HCT116 (cell line): ENCODE results near the gene ARFGEF3. TPM values are rescaled to one million over a fixed set of nuclear protein-coding genes. Genes with fewer than 3 reads are reported as not detected.

Experiments
- ATAC-seq: fragments of 200-7000 bp; cut with Tn5 transposase; 2 replicates; pipeline ENCODE4 v1.9.1; 2020; ENCODE audit warnings: mild to moderate bottlenecking, moderate library complexity
- BruUV-seq: library from RNA; stranded (reverse); fragments of 400-500 nt; replicated peaks from 2 replicates; lab custom pipeline; 2021; lab: Mats Ljungman, UMichigan
- CTCF ChIA-PET: fragments of 300-600 bp; sonication (Branson Sonifier 250); formaldehyde crosslinking; loops from one replicate; lab custom pipeline; 2021; ENCODE audit warnings: antibody characterized with exemption; lab: Charles Lee
- POLR2A ChIA-PET: fragments of 300-600, 350-600 bp; sonication (Branson Sonifier 250); formaldehyde crosslinking; loops from one replicate; lab custom pipeline; 2021; ENCODE audit warnings: antibody characterized with exemption; lab: Charles Lee
- RAD21 ChIA-PET, 2 experiments: fragments of 300-600 bp; sonication (Branson Sonifier 250); formaldehyde crosslinking; loops; one replicate each; lab custom pipeline; 2023; ENCODE audit warnings: low total read pairs in 2 of 2; ENCODE audit not compliant: uncharacterized antibody in 2 of 2, unreplicated experiment in 2 of 2, low non-redundant PET in 1 of 2; lab: Charles Lee
- DNase-seq: peaks from one replicate; pipeline ENCODE4 v3.0.0-alpha.2; 2010; ENCODE audit warnings: low read depth, low spot score
- H2AFZ ChIP-seq: fragments of 200-600 bp; shearing (Covaris generic), sonication (generic); 2 replicates; pipeline ENCODE4 v1.6.1; 2017; ENCODE audit warnings: low read depth, mixed run types, mixed read lengths, antibody characterized with exemption, low read length; ENCODE audit not compliant: poor library complexity, severe bottlenecking
- H3K27ac ChIP-seq: 2 replicates; pipeline ENCODE4 v1.5.1; 2012; ENCODE audit warnings: low read depth, low read length
- H3K27me3 ChIP-seq: fragments of 200-600 bp; sonication (generic); 2 replicates; pipeline ENCODE4 v1.6.1; 2016; ENCODE audit warnings: mixed run types, low read length, mixed read lengths; ENCODE audit not compliant: insufficient read depth
- H3K36me3 ChIP-seq, 2 experiments: fragments of 200-500 bp in 1 of 2; fragments of 200-600 bp in 1 of 2; sonication (Bioruptor generic) in 1 of 2; sonication (generic) in 1 of 2; 2 replicates each; pipeline versions ENCODE4 v1.5.1 to v1.6.1; 2014 to 2016; ENCODE audit warnings: low read length in 2 of 2, inconsistent platforms in 1 of 2, mixed read lengths in 1 of 2, mixed run types in 1 of 2; ENCODE audit not compliant: insufficient read depth in 2 of 2, control insufficient read depth in 1 of 2
- H3K4me1 ChIP-seq, 2 experiments: fragments of 200-600 bp in 1 of 2; sonication (generic) in 1 of 2; 2 replicates each; pipeline versions ENCODE4 v1.5.1 to v1.6.1; 2012 to 2017; ENCODE audit warnings: low read length in 2 of 2, inconsistent platforms in 1 of 2, mild to moderate bottlenecking in 1 of 2, mixed read lengths in 1 of 2, mixed run types in 1 of 2, moderate library complexity in 1 of 2; ENCODE audit not compliant: insufficient read depth in 2 of 2, control insufficient read depth in 1 of 2
- H3K4me2 ChIP-seq: fragments of 200-600 bp; sonication (generic); 2 replicates; pipeline ENCODE4 v1.6.1; 2017; ENCODE audit warnings: mixed run types, low read length, mixed read lengths
- H3K4me3 ChIP-seq, 2 experiments: fragments of 200-600 bp in 1 of 2; sonication (generic) in 1 of 2; replicated peaks in 1 of 2; 2 replicates each; pipeline ENCODE4 v1.5.1; 2011 to 2016; ENCODE audit warnings: low read length in 2 of 2, control low read depth in 1 of 2, low read depth in 1 of 2, mild to moderate bottlenecking in 1 of 2, mixed read lengths in 1 of 2, mixed run types in 1 of 2
- H3K79me2 ChIP-seq: fragments of 200-600 bp; sonication (generic); 2 replicates; pipeline ENCODE4 v1.6.1; 2017; ENCODE audit warnings: mild to moderate bottlenecking, mixed run types, low read length, moderate library complexity, mixed read lengths; ENCODE audit not compliant: insufficient read depth
- H3K9ac ChIP-seq: fragments of 200-600 bp; sonication (generic); 2 replicates; pipeline ENCODE4 v1.6.1; 2016; ENCODE audit warnings: low read length, mixed read lengths
- H3K9me2 ChIP-seq: fragments of 200-600 bp; sonication (generic), shearing (Covaris generic); 2 replicates; pipeline ENCODE4 v1.6.1; 2017; ENCODE audit warnings: mixed run types, mild to moderate bottlenecking, moderate library complexity; ENCODE audit not compliant: insufficient read depth
- H3K9me3 ChIP-seq, 2 experiments: fragments of 200-500 bp in 1 of 2; fragments of 200-600 bp in 1 of 2; sonication (Bioruptor generic) in 1 of 2; sonication (generic) in 1 of 2; 2 replicates each; pipeline ENCODE4 v1.6.1; 2014 to 2017; ENCODE audit warnings: low read length in 2 of 2, mixed read lengths in 2 of 2, inconsistent platforms in 1 of 2, low read depth in 1 of 2, mild to moderate bottlenecking in 1 of 2, mixed run types in 1 of 2, moderate library complexity in 1 of 2; ENCODE audit not compliant: control insufficient read depth in 1 of 2, insufficient read depth in 1 of 2
- H4K20me1 ChIP-seq: fragments of 200-600 bp; sonication (generic), shearing (Covaris generic); 2 replicates; pipeline ENCODE4 v1.6.1; 2017; ENCODE audit warnings: mixed run types, mild to moderate bottlenecking, moderate library complexity; ENCODE audit not compliant: insufficient read depth
- CBX3 ChIP-seq: IDR thresholded peaks from 2 replicates; pipeline ENCODE4 v1.6.1; 2012; ENCODE audit warnings: low read depth
- CEBPB ChIP-seq: IDR thresholded peaks from 2 replicates; pipeline ENCODE4 v1.6.1; 2012; ENCODE audit warnings: low read depth
- EGR1 ChIP-seq: IDR thresholded peaks from 2 replicates; pipeline ENCODE4 v1.6.1; 2012; ENCODE audit warnings: low read depth
- ELF1 ChIP-seq: IDR thresholded peaks from 2 replicates; pipeline ENCODE4 v1.6.1; 2012; ENCODE audit warnings: low read depth, borderline replicate concordance
- EZH2 ChIP-seq: fragments of 200-600 bp; sonication (generic); IDR thresholded peaks from 2 replicates; pipeline ENCODE4 v1.6.1; 2017; ENCODE audit warnings: antibody characterized with exemption, mixed run types
- EZH2phosphoT487 ChIP-seq: fragments of 200-600 bp; IDR thresholded peaks from 2 replicates; pipeline ENCODE4 v1.6.1; 2018; ENCODE audit warnings: antibody characterized with exemption, borderline replicate concordance
- FOSL1 ChIP-seq: IDR thresholded peaks from 2 replicates; pipeline ENCODE4 v1.6.1; 2012; ENCODE audit warnings: low read depth
- JUND ChIP-seq: IDR thresholded peaks from 2 replicates; pipeline ENCODE4 v1.6.1; 2012
- POLR2A ChIP-seq: IDR thresholded peaks from 2 replicates; pipeline ENCODE4 v1.7.0; 2011; ENCODE audit warnings: borderline replicate concordance; ENCODE audit not compliant: insufficient read depth, insufficient read length; ENCODE audit errors: extremely low read depth
- RAD21 ChIP-seq: IDR thresholded peaks from 2 replicates; pipeline ENCODE4 v1.6.1; 2012; ENCODE audit warnings: low read depth, mild to moderate bottlenecking
- SIN3A ChIP-seq: IDR thresholded peaks from 2 replicates; pipeline ENCODE4 v1.6.1; 2012; ENCODE audit warnings: low read depth
- SP1 ChIP-seq: IDR thresholded peaks from 2 replicates; pipeline ENCODE4 v1.6.1; 2012; ENCODE audit warnings: low read depth
- TCF7L2 ChIP-seq: IDR thresholded peaks from 2 replicates; pipeline ENCODE4 v1.7.0; 2011; ENCODE audit warnings: borderline replicate concordance, inconsistent platforms; ENCODE audit not compliant: insufficient read depth, insufficient read length; ENCODE audit errors: extremely low read depth
- YY1 ChIP-seq: IDR thresholded peaks from 2 replicates; pipeline ENCODE4 v1.6.1; 2011; ENCODE audit warnings: low read length, low read depth, moderate library complexity, mild to moderate bottlenecking; ENCODE audit not compliant: insufficient replicate concordance; ENCODE audit errors: extremely low read depth
- ZFX ChIP-seq: fragments of 450-650 bp; IDR thresholded peaks from 2 replicates; pipeline ENCODE4 v1.6.1; 2017
- ZNF274 ChIP-seq: fragments of 200-500 bp; sonication (Bioruptor generic); IDR thresholded peaks from 2 replicates; pipeline ENCODE4 v1.6.1; 2014; ENCODE audit warnings: mild to moderate bottlenecking, low read depth, low read length, inconsistent platforms
- intact Hi-C: fragments of 100-400 bp; cut with micrococcal nuclease; formaldehyde crosslinking; loops from 2 replicates; pipeline ENCODE4 v1.10.0; 2022
- total RNA-seq: library from RNA; stranded (reverse); gene quantifications from one replicate; pipeline ENCODE4 v1.2.1, GENCODE V29; 2021; ENCODE audit not compliant: unreplicated experiment
- TF ChIP-seq, protein P1 (sequence below): IDR thresholded peaks from 2 replicates; pipeline ENCODE4 v1.6.1; 2012; ENCODE audit warnings: low read depth
- TF ChIP-seq, protein P2 (sequence below): IDR thresholded peaks from 2 replicates; pipeline ENCODE4 v1.6.1; 2011; ENCODE audit warnings: mild to moderate bottlenecking, low read length, moderate library complexity; ENCODE audit not compliant: insufficient replicate concordance; ENCODE audit errors: extremely low read depth
- TF ChIP-seq, protein P3 (sequence below), 3 experiments: fragments of 200-600 bp in 1 of 3; sonication (generic) in 1 of 3; IDR thresholded peaks in 2 of 3; conservative IDR thresholded peaks in 1 of 3; 2 replicates each; pipeline ENCODE4 v1.5.1; 2012 to 2017; ENCODE audit warnings: low read depth in 2 of 3, low read length in 2 of 3, antibody characterized with exemption in 1 of 3, borderline replicate concordance in 1 of 3, control low read depth in 1 of 3, mild to moderate bottlenecking in 1 of 3, mixed read lengths in 1 of 3, mixed run types in 1 of 3, moderate library complexity in 1 of 3; ENCODE audit not compliant: insufficient read depth in 1 of 3
- TF ChIP-seq, protein P4 (sequence below): IDR thresholded peaks from 2 replicates; pipeline ENCODE4 v1.6.1; 2012

ARFGEF3 gene
- total RNA-seq, 1 experiment from 2014 or later, result 3.8 TPM

DNA sequence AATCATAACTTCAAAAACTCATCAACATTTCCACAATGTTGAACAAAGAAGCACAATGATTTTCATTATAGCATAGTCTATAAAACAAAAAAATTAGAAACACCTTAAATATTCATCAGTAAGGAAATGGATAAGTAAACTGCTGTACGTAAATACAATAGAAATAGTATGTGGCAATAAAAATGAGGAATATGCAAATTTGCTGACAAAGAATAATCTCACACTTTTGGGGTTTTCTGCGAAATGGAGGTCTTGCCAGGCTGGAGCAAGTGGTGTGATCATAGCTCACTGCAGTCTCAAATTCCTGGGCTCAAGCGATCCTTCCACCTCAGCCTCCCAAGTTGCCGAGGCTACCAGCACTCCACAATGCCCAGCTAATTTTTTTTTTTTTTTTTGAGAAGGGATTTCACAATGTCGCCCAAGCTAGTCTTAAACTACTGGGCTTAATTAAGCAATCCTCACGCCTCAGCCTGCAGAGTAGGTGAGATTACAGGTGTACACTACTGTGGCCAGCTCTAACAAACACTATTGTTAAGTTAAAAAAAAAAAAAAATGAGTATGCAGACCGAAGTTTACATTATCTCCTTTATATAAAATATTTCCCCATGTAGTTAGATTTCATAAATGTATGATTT is 157.1 kb downstream of the ARFGEF3 start:
- no peaks in the 10 kb centered on the region for H3K79me2 ChIP-seq
- H3K4me2 ChIP-seq, result no peak overlapping the region
- H3K9ac ChIP-seq, result no peak overlapping the region
- no peak overlapping the region for H3K27ac ChIP-seq
- no peak for ATAC-seq
- ChIA-PET POLR2A (no interaction called here), CTCF (no interaction called here), RAD21 (no interaction called here)
- H3K9me2 ChIP-seq, result no peaks in the 10 kb centered on the region
- no peaks in the 10 kb centered on the region for H4K20me1 ChIP-seq
- DNase-seq, result no peak
- H3K4me1 ChIP-seq, result no peaks in the 10 kb centered on the region
- H2AFZ ChIP-seq, result no peak overlapping the region
- no peaks in the 10 kb centered on the region for H3K36me3 ChIP-seq
- H3K4me3 ChIP-seq, result no peak overlapping the region
- intact Hi-C loops, result no loop called here
- no peaks in the 10 kb centered on the region for H3K27me3 ChIP-seq
- no peak for TF ChIP-seq CEBPB
- TF ChIP-seq, protein P1, sequence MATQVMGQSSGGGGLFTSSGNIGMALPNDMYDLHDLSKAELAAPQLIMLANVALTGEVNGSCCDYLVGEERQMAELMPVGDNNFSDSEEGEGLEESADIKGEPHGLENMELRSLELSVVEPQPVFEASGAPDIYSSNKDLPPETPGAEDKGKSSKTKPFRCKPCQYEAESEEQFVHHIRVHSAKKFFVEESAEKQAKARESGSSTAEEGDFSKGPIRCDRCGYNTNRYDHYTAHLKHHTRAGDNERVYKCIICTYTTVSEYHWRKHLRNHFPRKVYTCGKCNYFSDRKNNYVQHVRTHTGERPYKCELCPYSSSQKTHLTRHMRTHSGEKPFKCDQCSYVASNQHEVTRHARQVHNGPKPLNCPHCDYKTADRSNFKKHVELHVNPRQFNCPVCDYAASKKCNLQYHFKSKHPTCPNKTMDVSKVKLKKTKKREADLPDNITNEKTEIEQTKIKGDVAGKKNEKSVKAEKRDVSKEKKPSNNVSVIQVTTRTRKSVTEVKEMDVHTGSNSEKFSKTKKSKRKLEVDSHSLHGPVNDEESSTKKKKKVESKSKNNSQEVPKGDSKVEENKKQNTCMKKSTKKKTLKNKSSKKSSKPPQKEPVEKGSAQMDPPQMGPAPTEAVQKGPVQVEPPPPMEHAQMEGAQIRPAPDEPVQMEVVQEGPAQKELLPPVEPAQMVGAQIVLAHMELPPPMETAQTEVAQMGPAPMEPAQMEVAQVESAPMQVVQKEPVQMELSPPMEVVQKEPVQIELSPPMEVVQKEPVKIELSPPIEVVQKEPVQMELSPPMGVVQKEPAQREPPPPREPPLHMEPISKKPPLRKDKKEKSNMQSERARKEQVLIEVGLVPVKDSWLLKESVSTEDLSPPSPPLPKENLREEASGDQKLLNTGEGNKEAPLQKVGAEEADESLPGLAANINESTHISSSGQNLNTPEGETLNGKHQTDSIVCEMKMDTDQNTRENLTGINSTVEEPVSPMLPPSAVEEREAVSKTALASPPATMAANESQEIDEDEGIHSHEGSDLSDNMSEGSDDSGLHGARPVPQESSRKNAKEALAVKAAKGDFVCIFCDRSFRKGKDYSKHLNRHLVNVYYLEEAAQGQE, result no peak
- no peak for TF ChIP-seq FOSL1
- TF ChIP-seq ZNF274, result no peak
- TF ChIP-seq EGR1, result no peak
- TF ChIP-seq ZFX, result no peak
- TF ChIP-seq TCF7L2, result no peak
- no peak for TF ChIP-seq EZH2
- no peak for TF ChIP-seq POLR2A
- TF ChIP-seq JUND, result no peak
- TF ChIP-seq, protein P2, sequence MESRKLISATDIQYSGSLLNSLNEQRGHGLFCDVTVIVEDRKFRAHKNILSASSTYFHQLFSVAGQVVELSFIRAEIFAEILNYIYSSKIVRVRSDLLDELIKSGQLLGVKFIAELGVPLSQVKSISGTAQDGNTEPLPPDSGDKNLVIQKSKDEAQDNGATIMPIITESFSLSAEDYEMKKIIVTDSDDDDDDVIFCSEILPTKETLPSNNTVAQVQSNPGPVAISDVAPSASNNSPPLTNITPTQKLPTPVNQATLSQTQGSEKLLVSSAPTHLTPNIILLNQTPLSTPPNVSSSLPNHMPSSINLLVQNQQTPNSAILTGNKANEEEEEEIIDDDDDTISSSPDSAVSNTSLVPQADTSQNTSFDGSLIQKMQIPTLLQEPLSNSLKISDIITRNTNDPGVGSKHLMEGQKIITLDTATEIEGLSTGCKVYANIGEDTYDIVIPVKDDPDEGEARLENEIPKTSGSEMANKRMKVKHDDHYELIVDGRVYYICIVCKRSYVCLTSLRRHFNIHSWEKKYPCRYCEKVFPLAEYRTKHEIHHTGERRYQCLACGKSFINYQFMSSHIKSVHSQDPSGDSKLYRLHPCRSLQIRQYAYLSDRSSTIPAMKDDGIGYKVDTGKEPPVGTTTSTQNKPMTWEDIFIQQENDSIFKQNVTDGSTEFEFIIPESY, result no peak
- no peak for TF ChIP-seq SIN3A
- no peak for TF ChIP-seq EZH2phosphoT487
- TF ChIP-seq, protein P3, sequence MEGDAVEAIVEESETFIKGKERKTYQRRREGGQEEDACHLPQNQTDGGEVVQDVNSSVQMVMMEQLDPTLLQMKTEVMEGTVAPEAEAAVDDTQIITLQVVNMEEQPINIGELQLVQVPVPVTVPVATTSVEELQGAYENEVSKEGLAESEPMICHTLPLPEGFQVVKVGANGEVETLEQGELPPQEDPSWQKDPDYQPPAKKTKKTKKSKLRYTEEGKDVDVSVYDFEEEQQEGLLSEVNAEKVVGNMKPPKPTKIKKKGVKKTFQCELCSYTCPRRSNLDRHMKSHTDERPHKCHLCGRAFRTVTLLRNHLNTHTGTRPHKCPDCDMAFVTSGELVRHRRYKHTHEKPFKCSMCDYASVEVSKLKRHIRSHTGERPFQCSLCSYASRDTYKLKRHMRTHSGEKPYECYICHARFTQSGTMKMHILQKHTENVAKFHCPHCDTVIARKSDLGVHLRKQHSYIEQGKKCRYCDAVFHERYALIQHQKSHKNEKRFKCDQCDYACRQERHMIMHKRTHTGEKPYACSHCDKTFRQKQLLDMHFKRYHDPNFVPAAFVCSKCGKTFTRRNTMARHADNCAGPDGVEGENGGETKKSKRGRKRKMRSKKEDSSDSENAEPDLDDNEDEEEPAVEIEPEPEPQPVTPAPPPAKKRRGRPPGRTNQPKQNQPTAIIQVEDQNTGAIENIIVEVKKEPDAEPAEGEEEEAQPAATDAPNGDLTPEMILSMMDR (IDR thresholded peaks at IDR 0.05 in 2 of 3, conservative IDR thresholded peaks at IDR 0.05 in 1 of 3; ENCODE audit: borderline replicate concordance in 1 of 3, insufficient read depth in 1 of 3, low read depth in 2 of 3, low read length in 2 of 3), result no peak
- TF ChIP-seq SP1, result no peak
- no peak for TF ChIP-seq YY1
- TF ChIP-seq ELF1, result no peak
- no peak for TF ChIP-seq RAD21
- TF ChIP-seq CBX3, result no peak
- TF ChIP-seq, protein P4, sequence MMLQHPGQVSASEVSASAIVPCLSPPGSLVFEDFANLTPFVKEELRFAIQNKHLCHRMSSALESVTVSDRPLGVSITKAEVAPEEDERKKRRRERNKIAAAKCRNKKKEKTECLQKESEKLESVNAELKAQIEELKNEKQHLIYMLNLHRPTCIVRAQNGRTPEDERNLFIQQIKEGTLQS, result no peak
- TF ChIP-seq, all 23 proteins: peak for 0
- no TSS peak for BruUV-seq
- H3K9me3 ChIP-seq, result no peaks in the 10 kb centered on the region
